ENCODE measurements around the gene TNS1. TPM values are rescaled to one million over a fixed set of nuclear protein-coding genes. Genes with fewer than 3 reads are reported as not detected.

The TNS1 gene
- total RNA-seq, 1 experiment from 2014 or later = 6.2 TPM

GRCh38 chr2:217834744-217835513, 167.9 kb downstream of the TNS1 start:
- CTCF ChIA-PET = no interaction called here
- H3K4me2 ChIP-seq (ENCODE audit: low read length) = no peak overlapping the region
- H3K9ac ChIP-seq (ENCODE audit: low read length) = no peak overlapping the region
- no peaks in the 10 kb centered on the region for H3K9me2 ChIP-seq (ENCODE audit: insufficient read depth)
- H3K27me3 ChIP-seq (ENCODE audit: insufficient read depth, low read length) = no peaks in the 10 kb centered on the region
- intact Hi-C loops (cut with micrococcal nuclease) = no loop called here
- DNase-seq (ENCODE audit: low read depth, low spot score) (no peak), ATAC-seq (no peak)
- no peaks in the 10 kb centered on the region for H3K9me3 ChIP-seq (ENCODE audit: control insufficient read depth in 1 of 2, insufficient read depth in 1 of 2, low read depth in 1 of 2, low read length in 2 of 2)
- no TSS peak for BruUV-seq (replicated peaks)
- H3K4me1 ChIP-seq (ENCODE audit: control insufficient read depth in 1 of 2, insufficient read depth in 2 of 2, low read length in 2 of 2) = peaks cover 4 to 9% of the 10 kb centered on the region in 2 experiments; a peak in 3 of 4 replicates
- RAD21 ChIA-PET (ENCODE audit: low non-redundant PET in 1 of 2, low total read pairs in 2 of 2, uncharacterized antibody in 2 of 2, unreplicated experiment in 2 of 2) = no interaction called here
- no peaks in the 10 kb centered on the region for H3K36me3 ChIP-seq (ENCODE audit: control insufficient read depth in 1 of 2, insufficient read depth in 2 of 2, low read length in 2 of 2)
- no peak overlapping the region for H3K27ac ChIP-seq (ENCODE audit: low read depth, low read length)
- POLR2A ChIA-PET = no interaction called here
- no peak for TF ChIP-seq YY1 (IDR thresholded peaks at IDR 0.05; ENCODE audit: extremely low read depth, insufficient replicate concordance, low read depth, low read length)
- TF ChIP-seq EGR1 (IDR thresholded peaks at IDR 0.05; ENCODE audit: low read depth) = no peak
- no peak for TF ChIP-seq ZNF274 (IDR thresholded peaks at IDR 0.05; ENCODE audit: low read depth, low read length)
- no peak for TF ChIP-seq TCF7L2 (IDR thresholded peaks at IDR 0.05; ENCODE audit: borderline replicate concordance, extremely low read depth, insufficient read depth, insufficient read length)
- no peak for TF ChIP-seq POLR2AphosphoS5 (IDR thresholded peaks at IDR 0.05; ENCODE audit: low read depth, low read length)
- no peak for TF ChIP-seq POLR2A (IDR thresholded peaks at IDR 0.05; ENCODE audit: borderline replicate concordance, extremely low read depth, insufficient read depth, insufficient read length)
- TF ChIP-seq JUND (IDR thresholded peaks at IDR 0.05) = no peak
- TF ChIP-seq EZH2phosphoT487 (IDR thresholded peaks at IDR 0.05; ENCODE audit: borderline replicate concordance) = no peak
- TF ChIP-seq EZH2 (IDR thresholded peaks at IDR 0.05) = no peak
- TF ChIP-seq FOSL1 (IDR thresholded peaks at IDR 0.05; ENCODE audit: low read depth) = no peak
- TF ChIP-seq ELF1 (IDR thresholded peaks at IDR 0.05; ENCODE audit: borderline replicate concordance, low read depth) = no peak
- TF ChIP-seq ATF3 (IDR thresholded peaks at IDR 0.05) = no peak
- no peak for TF ChIP-seq REST (IDR thresholded peaks at IDR 0.05; ENCODE audit: low read depth)
- TF ChIP-seq SIN3A (IDR thresholded peaks at IDR 0.05; ENCODE audit: low read depth) = no peak
- no peak for TF ChIP-seq SP1 (IDR thresholded peaks at IDR 0.05; ENCODE audit: low read depth)
- TF ChIP-seq CBX3 (IDR thresholded peaks at IDR 0.05; ENCODE audit: low read depth) = no peak
- no peak for TF ChIP-seq SRF (IDR thresholded peaks at IDR 0.05; ENCODE audit: low read depth)
- TF ChIP-seq RAD21 (IDR thresholded peaks at IDR 0.05; ENCODE audit: low read depth) = no peak
- no peak for TF ChIP-seq ZBTB33 (IDR thresholded peaks at IDR 0.05; ENCODE audit: extremely low read depth, insufficient replicate concordance, low read length)
- no peak overlapping the region for H3K4me3 ChIP-seq (replicated peaks in 1 of 2; ENCODE audit: low read depth in 1 of 2, low read length in 2 of 2)
- H4K20me1 ChIP-seq (ENCODE audit: insufficient read depth) = no peaks in the 10 kb centered on the region
- no peak overlapping the region for H2AFZ ChIP-seq (ENCODE audit: low read depth, low read length, poor library complexity, severe bottlenecking)
- no peaks in the 10 kb centered on the region for H3K79me2 ChIP-seq (ENCODE audit: insufficient read depth, low read length)

All from HCT116 (cell line).